Measurements from ENCODE around the gene SERPINB12. TPM values are rescaled to one million over a fixed set of nuclear protein-coding genes. Genes with fewer than 3 reads are reported as not detected.
A peak's percentile ranks its signal among the peaks of the same experiment; 100 is the strongest.

The SERPINB12 gene
- total RNA-seq, 5 donors from 2014 or later (not counting 1 experiment from before 2014, with no cell fraction given), result not detected

GRCh38 chr18:63570721-63571120 is 28.6 kb downstream of the SERPINB12 start:
- Mint-ChIP-seq H3K4me3 (no peak overlapping the region), H3K9me3 (no peaks in the 10 kb centered on the region), H3K36me3 (no peaks in the 10 kb centered on the region), H3K4me1 (no peaks in the 10 kb centered on the region), H3K27me3 (peaks cover 18 to 19% of the 10 kb centered on the region in 2 donors), H3K27ac (no peak overlapping the region)
- Histone ChIP-seq H3K27ac (ENCODE audit: low read length) (no peak overlapping the region), H3K36me3 (ENCODE audit: control insufficient read depth in 2 of 2, extremely low read depth in 1 of 2, insufficient read depth in 1 of 2, low read length in 1 of 2) (no peaks in the 10 kb centered on the region), H3K4me3 (ENCODE audit: control insufficient read depth in 1 of 2, extremely low read depth in 1 of 2, low read length in 1 of 2) (no peak overlapping the region), H3K27me3 (replicated peaks in 1 of 2; ENCODE audit: control insufficient read depth in 2 of 2, extremely low read depth in 1 of 2, insufficient read depth in 2 of 2, low read length in 1 of 2) (peaks cover 0 to 12% of the 10 kb centered on the region in 2 experiments), H3K4me1 (ENCODE audit: control insufficient read depth in 1 of 2, extremely low read depth in 1 of 2, insufficient read depth in 2 of 2, low read length in 2 of 2) (no peaks in the 10 kb centered on the region), H3K9me3 (no peaks in the 10 kb centered on the region)
- ATAC-seq (replicated peaks in 1 of 4) (no peak), DNase-seq (no peak)
- POLR2A ChIA-PET, result interaction anchor here in 1 of 2 donors (0.5 kb wide), 1 partner anchor 424 kb away, joined by 3 read pairs; no protein-coding TSS in a partner anchor
- 100% methylated on average over 1 of the region's 6 CpGs for WGBS (ENCODE audit: insufficient coverage)
- CTCF ChIA-PET, result no interaction called here

GRCh38 chr18:63575681-63576080 is 33.5 kb downstream of the SERPINB12 start:
- H3K27me3 ChIP-seq (replicated peaks in 1 of 2; ENCODE audit: control insufficient read depth in 2 of 2, extremely low read depth in 1 of 2, insufficient read depth in 2 of 2, low read length in 1 of 2), result no peaks in the 10 kb centered on the region
- Mint-ChIP-seq H3K27me3 (peaks cover 7 to 14% of the 10 kb centered on the region in 2 donors), H3K27ac (no peak overlapping the region), H3K9me3 (no peaks in the 10 kb centered on the region), H3K4me3 (no peak overlapping the region), H3K36me3 (no peaks in the 10 kb centered on the region), H3K4me1 (no peaks in the 10 kb centered on the region)
- H3K27ac ChIP-seq (ENCODE audit: low read length), result no peak overlapping the region
- H3K4me1 ChIP-seq (ENCODE audit: control insufficient read depth in 1 of 2, extremely low read depth in 1 of 2, insufficient read depth in 2 of 2, low read length in 2 of 2), result no peaks in the 10 kb centered on the region
- no peak for ATAC-seq (replicated peaks in 1 of 4)
- ChIA-PET POLR2A (no interaction called here), CTCF (no interaction called here)
- no peaks in the 10 kb centered on the region for H3K9me3 ChIP-seq
- DNase-seq, result no peak
- H3K4me3 ChIP-seq (ENCODE audit: control insufficient read depth in 1 of 2, extremely low read depth in 1 of 2, low read length in 1 of 2), result no peak overlapping the region
- no peaks in the 10 kb centered on the region for H3K36me3 ChIP-seq (ENCODE audit: control insufficient read depth in 2 of 2, extremely low read depth in 1 of 2, insufficient read depth in 1 of 2, low read length in 1 of 2)

GRCh38 chr18:63578357-63578958 is 36.3 kb downstream of the SERPINB12 start:
- Histone ChIP-seq H3K27ac (ENCODE audit: low read length) (no peak overlapping the region), H3K27me3 (replicated peaks in 1 of 2; ENCODE audit: control insufficient read depth in 2 of 2, extremely low read depth in 1 of 2, insufficient read depth in 2 of 2, low read length in 1 of 2) (no peaks in the 10 kb centered on the region), H3K4me3 (ENCODE audit: control insufficient read depth in 1 of 2, extremely low read depth in 1 of 2, low read length in 1 of 2) (no peak overlapping the region), H3K36me3 (ENCODE audit: control insufficient read depth in 2 of 2, extremely low read depth in 1 of 2, insufficient read depth in 1 of 2, low read length in 1 of 2) (no peaks in the 10 kb centered on the region), H3K9me3 (no peaks in the 10 kb centered on the region), H3K4me1 (ENCODE audit: control insufficient read depth in 1 of 2, extremely low read depth in 1 of 2, insufficient read depth in 2 of 2, low read length in 2 of 2) (no peaks in the 10 kb centered on the region)
- Mint-ChIP-seq H3K4me3 (no peak overlapping the region), H3K4me1 (no peaks in the 10 kb centered on the region), H3K27me3 (peaks cover 6 to 15% of the 10 kb centered on the region in 2 donors), H3K27ac (no peak overlapping the region), H3K9me3 (no peaks in the 10 kb centered on the region), H3K36me3 (no peaks in the 10 kb centered on the region)
- peak in 1 of 35 experiments; percentile 6 for DNase-seq
- ChIA-PET CTCF (interaction anchor here in 1 of 2 donors (0.5 to 1.3 kb wide), 2 partner anchors 60 to 150 kb away, joined by 3 to 6 read pairs; no protein-coding TSS in a partner anchor), POLR2A (no interaction called here)
- WGBS (ENCODE audit: insufficient coverage), result 20% methylated on average over 1 of the region's 5 CpGs
- no peak for ATAC-seq (replicated peaks in 1 of 4)

- no peaks in the 10 kb centered on the region for H3K9me3 Mint-ChIP-seq
- ChIA-PET POLR2A (no interaction called here), CTCF (no interaction called here)
- no peaks in the 10 kb centered on the region for H3K4me1 Mint-ChIP-seq
- no peaks in the 10 kb centered on the region for H3K36me3 Mint-ChIP-seq
- Histone ChIP-seq H3K9me3 (no peaks in the 10 kb centered on the region), H3K27me3 (replicated peaks in 1 of 2; ENCODE audit: control insufficient read depth in 2 of 2, extremely low read depth in 1 of 2, insufficient read depth in 2 of 2, low read length in 1 of 2) (no peaks in the 10 kb centered on the region), H3K36me3 (ENCODE audit: control insufficient read depth in 2 of 2, extremely low read depth in 1 of 2, insufficient read depth in 1 of 2, low read length in 1 of 2) (no peaks in the 10 kb centered on the region), H3K4me1 (ENCODE audit: control insufficient read depth in 1 of 2, extremely low read depth in 1 of 2, insufficient read depth in 2 of 2, low read length in 2 of 2) (no peaks in the 10 kb centered on the region), H3K27ac (ENCODE audit: low read length) (no peak overlapping the region), H3K4me3 (ENCODE audit: control insufficient read depth in 1 of 2, extremely low read depth in 1 of 2, low read length in 1 of 2) (no peak overlapping the region)
- ATAC-seq (replicated peaks in 1 of 4) (no peak), DNase-seq (no peak)
- H3K27me3 Mint-ChIP-seq, result peaks cover 8 to 15% of the 10 kb centered on the region in 2 donors
- H3K27ac Mint-ChIP-seq, result no peak overlapping the region
- H3K4me3 Mint-ChIP-seq, result no peak overlapping the region
- WGBS (ENCODE audit: insufficient coverage), result no CpG with 5 or more reads among the region's 2 CpGs
These were observed 37.4 kb downstream of the SERPINB12 start for GRCh38 chr18:63579616-63580015.

GRCh38 chr18:63585988-63586387 is 43.8 kb downstream of the SERPINB12 start:
- Mint-ChIP-seq H3K27ac (no peak overlapping the region), H3K9me3 (no peaks in the 10 kb centered on the region), H3K4me1 (no peaks in the 10 kb centered on the region), H3K27me3 (peaks cover 6 to 15% of the 10 kb centered on the region in 2 donors), H3K4me3 (no peak overlapping the region), H3K36me3 (no peaks in the 10 kb centered on the region)
- no peaks in the 10 kb centered on the region for H3K9me3 ChIP-seq
- peaks cover 0 to 8% of the 10 kb centered on the region in 2 experiments for H3K27me3 ChIP-seq (replicated peaks in 1 of 2; ENCODE audit: control insufficient read depth in 2 of 2, extremely low read depth in 1 of 2, insufficient read depth in 2 of 2, low read length in 1 of 2)
- no peaks in the 10 kb centered on the region for H3K4me1 ChIP-seq (ENCODE audit: control insufficient read depth in 1 of 2, extremely low read depth in 1 of 2, insufficient read depth in 2 of 2, low read length in 2 of 2)
- no peak for DNase-seq
- WGBS (ENCODE audit: insufficient coverage), result 94% methylated on average over 3 of the region's 4 CpGs
- no peaks in the 10 kb centered on the region for H3K36me3 ChIP-seq (ENCODE audit: control insufficient read depth in 2 of 2, extremely low read depth in 1 of 2, insufficient read depth in 1 of 2, low read length in 1 of 2)
- ChIA-PET POLR2A (no interaction called here), CTCF (no interaction called here)
- no peak overlapping the region for H3K27ac ChIP-seq (ENCODE audit: low read length)
- H3K4me3 ChIP-seq (ENCODE audit: control insufficient read depth in 1 of 2, extremely low read depth in 1 of 2, low read length in 1 of 2), result no peak overlapping the region
- no peak for ATAC-seq (replicated peaks in 1 of 4)

GRCh38 chr18:63586431-63586830 is 44.3 kb downstream of the SERPINB12 start:
- ATAC-seq (replicated peaks in 1 of 4), result no peak
- WGBS (ENCODE audit: insufficient coverage), result 75% methylated on average over 2 of the region's 4 CpGs

GRCh38 chr18:63586966-63587365 is 44.8 kb downstream of the SERPINB12 start, which contains the start of gene SERPINB13:
TSS of gene SERPINB13 (plus strand) at chr18:63587343. CDS start at chr18:63588668, 1,325 bp downstream.
- CTCF ChIA-PET, result no interaction called here
- H3K4me3 ChIP-seq (ENCODE audit: control insufficient read depth in 1 of 2, extremely low read depth in 1 of 2, low read length in 1 of 2), result no peak within 1 kb of the TSS
- ATAC-seq (replicated peaks in 1 of 4), result no peak
- H3K36me3 Mint-ChIP-seq, result no peaks in the 10 kb centered on the region
- peaks cover 3 to 16% of the 10 kb centered on the region in 2 donors for H3K27me3 Mint-ChIP-seq
- H3K9me3 Mint-ChIP-seq, result no peaks in the 10 kb centered on the region
- no peaks in the 10 kb centered on the region for H3K4me1 ChIP-seq (ENCODE audit: control insufficient read depth in 1 of 2, extremely low read depth in 1 of 2, insufficient read depth in 2 of 2, low read length in 2 of 2)
- H3K4me3 Mint-ChIP-seq, result no peak within 1 kb of the TSS
- 100% methylated on average over 1 of the region's 4 CpGs for WGBS (ENCODE audit: insufficient coverage)
- H3K4me1 Mint-ChIP-seq, result no peaks in the 10 kb centered on the region
- no peaks in the 10 kb centered on the region for H3K36me3 ChIP-seq (ENCODE audit: control insufficient read depth in 2 of 2, extremely low read depth in 1 of 2, insufficient read depth in 1 of 2, low read length in 1 of 2)
- H3K27me3 ChIP-seq (replicated peaks in 1 of 2; ENCODE audit: control insufficient read depth in 2 of 2, extremely low read depth in 1 of 2, insufficient read depth in 2 of 2, low read length in 1 of 2), result peaks cover 0 to 8% of the 10 kb centered on the region in 2 experiments
- no peak within 1 kb of the TSS for H3K27ac Mint-ChIP-seq
- H3K9me3 ChIP-seq, result no peaks in the 10 kb centered on the region
- POLR2A ChIA-PET, result no interaction called here
- no peak for DNase-seq
- H3K27ac ChIP-seq (ENCODE audit: low read length), result no peak within 1 kb of the TSS

More at GRCh38 chr18:63586431-63586830, 44.3 kb downstream of the SERPINB12 start:
- H3K27me3 ChIP-seq (replicated peaks in 1 of 2; ENCODE audit: control insufficient read depth in 2 of 2, extremely low read depth in 1 of 2, insufficient read depth in 2 of 2, low read length in 1 of 2), result peaks cover 0 to 8% of the 10 kb centered on the region in 2 experiments
- no peaks in the 10 kb centered on the region for H3K4me1 ChIP-seq (ENCODE audit: control insufficient read depth in 1 of 2, extremely low read depth in 1 of 2, insufficient read depth in 2 of 2, low read length in 2 of 2)
- DNase-seq, result no peak
- H3K4me3 Mint-ChIP-seq, result no peak overlapping the region
- H3K36me3 Mint-ChIP-seq, result no peaks in the 10 kb centered on the region
- ChIA-PET CTCF (no interaction called here), POLR2A (no interaction called here)
- no peaks in the 10 kb centered on the region for H3K9me3 ChIP-seq
- H3K36me3 ChIP-seq (ENCODE audit: control insufficient read depth in 2 of 2, extremely low read depth in 1 of 2, insufficient read depth in 1 of 2, low read length in 1 of 2), result no peaks in the 10 kb centered on the region
- H3K27me3 Mint-ChIP-seq, result peaks cover 3 to 16% of the 10 kb centered on the region in 2 donors
- no peak overlapping the region for H3K27ac ChIP-seq (ENCODE audit: low read length)
- H3K9me3 Mint-ChIP-seq, result no peaks in the 10 kb centered on the region
- no peak overlapping the region for H3K27ac Mint-ChIP-seq
- no peak overlapping the region for H3K4me3 ChIP-seq (ENCODE audit: control insufficient read depth in 1 of 2, extremely low read depth in 1 of 2, low read length in 1 of 2)
- no peaks in the 10 kb centered on the region for H3K4me1 Mint-ChIP-seq

Data from T-cell (primary cell).